HG03135 (cell line): ENCODE results near the gene ARL4C.

Experiments used
- ATAC-seq: cut with Tn5 transposase; IDR thresholded peaks from one replicate; pipeline ENCODE4 v1.9.1; 2021; ENCODE audit warnings: mild to moderate bottlenecking, moderate library complexity; ENCODE audit not compliant: unreplicated experiment

Gene ARL4C, protein sequence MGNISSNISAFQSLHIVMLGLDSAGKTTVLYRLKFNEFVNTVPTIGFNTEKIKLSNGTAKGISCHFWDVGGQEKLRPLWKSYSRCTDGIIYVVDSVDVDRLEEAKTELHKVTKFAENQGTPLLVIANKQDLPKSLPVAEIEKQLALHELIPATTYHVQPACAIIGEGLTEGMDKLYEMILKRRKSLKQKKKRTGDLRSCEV

DNA sequence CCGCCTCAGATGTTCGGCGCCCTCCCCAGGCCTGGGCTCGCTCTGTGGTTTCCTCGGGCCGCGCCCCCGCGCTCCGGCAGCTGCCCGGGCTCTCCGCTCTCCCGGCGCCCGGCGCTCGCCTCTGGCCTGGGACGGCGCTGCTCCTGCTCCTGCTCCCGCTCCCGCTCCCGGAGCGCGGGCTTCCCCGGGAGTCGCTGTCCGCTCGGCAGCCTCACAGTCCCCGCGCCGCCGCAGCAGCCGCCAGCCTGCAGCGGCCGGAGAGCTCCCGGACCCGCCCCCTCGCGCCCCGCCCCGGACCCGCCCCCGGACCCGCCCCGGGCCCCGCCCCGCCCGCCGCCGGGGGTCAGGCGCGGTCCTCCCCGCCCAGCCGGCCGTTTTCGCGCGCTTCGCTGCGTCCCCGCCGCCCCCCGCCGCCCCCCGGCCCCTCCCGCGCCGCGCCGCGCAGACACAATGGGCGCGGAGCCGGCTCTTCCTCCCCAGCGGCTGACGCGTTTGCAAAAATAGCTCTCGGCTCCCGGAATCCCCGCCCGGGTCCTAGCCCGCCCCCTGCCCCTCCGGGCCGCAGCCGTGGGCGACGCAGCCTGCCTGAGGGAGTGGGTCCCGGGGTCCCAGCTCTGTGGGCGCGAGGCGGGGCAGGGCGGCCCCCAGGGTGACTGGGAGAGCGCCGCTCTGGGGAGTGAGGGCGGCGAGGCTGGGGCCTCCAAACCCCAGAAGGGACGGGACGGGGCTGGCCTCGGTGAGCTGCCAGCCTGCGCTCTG, at the start of gene ARL4C:
ARL4C (minus strand) TSS at position 247 of the 759 bp plus-strand sequence. CDS start 495 bp downstream, outside the sequence.
- ATAC-seq: peak; percentile 50

DNA sequence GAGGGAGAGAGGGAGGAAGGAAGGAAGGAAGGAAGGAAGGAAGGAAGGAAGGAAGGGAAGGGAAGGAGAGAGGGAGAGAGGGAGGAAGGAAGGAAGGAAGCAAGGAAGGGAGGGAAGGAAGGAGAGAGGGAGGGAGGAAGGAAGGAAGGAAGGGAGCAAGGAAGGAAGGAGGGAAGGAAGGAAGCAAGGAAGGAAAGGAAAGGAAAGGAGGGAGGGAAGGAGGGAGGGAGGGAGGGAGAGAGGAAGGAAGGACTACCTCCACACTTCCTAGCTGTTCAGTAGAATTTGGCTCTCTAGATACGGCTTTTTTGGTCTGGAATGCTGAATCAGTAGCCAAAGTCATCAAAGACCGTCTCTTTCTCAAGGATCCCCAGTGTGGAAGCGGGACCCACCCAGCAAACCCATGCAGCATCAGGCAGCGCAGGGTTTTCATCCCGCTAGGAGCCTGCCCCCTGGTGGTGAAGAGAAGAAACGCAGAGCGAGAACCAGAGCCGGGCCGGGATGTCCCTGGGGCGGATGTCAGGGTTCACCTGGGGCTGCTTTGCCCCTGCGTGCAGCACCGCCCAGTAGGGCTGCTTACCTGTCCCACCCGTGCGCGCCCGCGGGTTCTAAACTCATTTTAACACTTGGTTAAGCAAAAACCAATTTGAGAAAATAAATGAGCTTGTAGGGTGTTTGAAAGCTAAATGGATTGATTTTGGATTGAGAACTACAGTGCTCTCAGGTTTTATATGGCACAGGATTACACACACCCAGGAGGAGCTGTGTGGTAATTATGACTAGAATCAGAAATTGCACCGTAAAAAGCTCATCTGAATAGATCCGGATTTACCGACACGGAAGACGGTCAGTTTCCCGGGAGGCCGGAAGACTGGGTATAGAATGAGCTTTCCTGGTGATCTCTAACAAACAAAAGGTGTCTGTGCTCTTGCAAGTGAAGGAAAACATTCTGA, 48.1 kb upstream of the ARL4C start:
- ATAC-seq: peak; percentile 65

DNA sequence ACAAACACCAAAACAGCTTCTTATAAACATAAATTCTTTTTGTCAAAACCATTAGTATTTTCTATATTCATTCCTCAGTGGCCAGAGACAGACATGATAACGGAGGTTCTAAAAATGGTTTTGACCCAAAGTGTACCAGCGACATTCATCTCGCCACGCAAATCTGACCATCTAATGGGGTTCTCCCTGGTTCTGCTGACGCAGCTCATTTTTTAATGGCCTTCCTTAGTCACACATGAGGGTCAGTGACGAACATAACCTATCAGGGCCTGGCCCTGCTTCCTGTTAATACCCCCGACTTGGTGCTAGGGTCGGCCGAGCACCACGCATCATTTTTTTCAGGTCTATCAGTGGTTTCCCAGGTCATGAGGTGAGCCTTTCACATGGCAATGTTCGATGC, 45.9 kb upstream of the ARL4C start:
- no peak for ATAC-seq

DNA sequence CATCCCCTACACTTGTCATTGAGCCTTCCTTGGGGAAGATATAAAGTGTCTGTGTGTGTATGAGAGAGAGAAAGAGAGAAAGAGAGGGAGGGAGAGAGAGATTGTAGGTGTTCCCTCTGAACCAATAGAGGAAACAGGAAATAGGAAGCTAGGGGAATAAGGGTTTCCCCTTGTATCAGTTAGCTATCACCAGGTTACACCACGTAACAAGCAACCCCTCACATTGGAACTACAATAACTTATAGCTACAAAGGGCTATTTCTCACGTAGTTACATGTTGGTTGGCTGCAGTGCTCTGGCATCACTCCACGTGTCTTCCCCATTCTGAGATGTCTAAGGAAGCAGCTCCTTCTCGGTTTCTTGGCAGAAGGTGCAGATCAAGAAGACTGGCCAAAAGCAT, 41.0 kb upstream of the ARL4C start:
- no peak for ATAC-seq

DNA sequence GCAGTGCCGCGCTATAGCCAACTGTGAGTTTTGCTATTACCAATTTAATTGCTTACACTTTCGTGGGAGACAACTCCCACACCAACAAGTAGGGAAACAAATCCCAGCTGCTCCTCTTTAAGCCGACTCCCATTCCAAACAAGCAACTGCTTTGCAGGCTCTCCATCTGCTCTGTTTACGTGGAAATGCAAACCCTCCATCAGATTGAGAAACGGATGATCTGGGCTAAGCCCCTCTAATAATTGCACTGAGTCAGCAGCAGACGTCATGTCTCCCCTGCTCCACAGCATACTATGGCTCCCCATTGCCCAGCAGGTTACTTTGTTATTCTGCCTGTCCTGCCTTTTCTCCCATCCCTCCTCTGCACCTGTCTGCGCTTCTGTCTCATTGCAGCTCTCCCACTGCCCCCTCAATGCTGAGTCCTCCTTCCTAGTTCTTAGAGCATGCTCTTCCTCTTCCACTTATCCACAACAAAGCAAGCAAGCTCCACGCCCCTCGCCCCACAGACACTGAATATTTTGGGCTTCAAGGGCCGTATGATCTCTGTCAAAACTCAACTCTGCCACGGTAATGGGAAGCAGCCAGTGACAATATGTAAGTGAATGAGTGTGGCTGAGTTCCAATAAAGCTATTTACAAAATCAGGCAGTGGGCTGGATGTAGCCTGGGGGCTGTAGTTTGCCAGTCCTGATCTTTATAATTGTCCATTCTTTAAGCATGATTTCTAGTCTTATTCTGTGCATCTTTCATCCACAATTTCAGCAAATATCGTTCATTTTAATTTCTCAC, 39.5 kb upstream of the ARL4C start:
- ATAC-seq: no peak

DNA sequence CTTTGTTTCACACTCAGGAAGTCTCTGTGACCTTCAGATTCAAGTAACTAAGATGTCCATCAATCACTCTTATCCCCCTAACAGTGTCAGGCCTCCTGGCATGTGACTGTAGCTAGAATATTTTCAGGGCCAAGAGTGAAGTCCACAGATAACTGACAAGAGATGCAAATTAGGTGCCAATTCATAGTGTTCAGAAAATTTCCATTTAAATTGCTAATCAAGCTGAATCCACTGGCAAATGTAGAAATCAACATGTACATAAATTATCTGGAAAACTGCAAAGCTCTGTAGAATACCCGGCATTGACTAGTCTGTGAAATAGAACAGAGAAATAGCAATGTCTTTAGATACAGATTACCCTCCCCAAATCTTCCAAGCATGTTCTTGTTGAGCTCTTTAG, 38.6 kb upstream of the ARL4C start:
- no peak for ATAC-seq

DNA sequence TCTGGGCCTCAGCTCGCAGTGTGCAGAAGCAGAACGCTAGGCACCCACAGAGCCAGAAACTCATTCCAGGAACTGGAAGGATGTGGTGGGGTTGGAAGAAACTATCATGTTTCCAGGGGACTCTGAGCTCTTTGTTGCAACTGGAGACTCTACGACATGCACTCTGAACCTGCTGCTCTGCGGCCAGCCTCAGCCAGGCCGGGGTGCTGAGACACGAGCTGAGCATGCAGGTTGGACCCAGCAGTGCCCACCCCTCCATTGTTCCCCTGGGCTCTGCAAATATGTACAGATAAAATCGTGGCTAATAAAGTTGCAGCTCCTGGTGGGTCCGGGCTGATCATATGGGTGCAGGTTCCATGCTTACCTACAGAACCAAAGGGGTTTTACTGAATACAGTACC, 37.6 kb upstream of the ARL4C start:
- no peak for ATAC-seq

DNA sequence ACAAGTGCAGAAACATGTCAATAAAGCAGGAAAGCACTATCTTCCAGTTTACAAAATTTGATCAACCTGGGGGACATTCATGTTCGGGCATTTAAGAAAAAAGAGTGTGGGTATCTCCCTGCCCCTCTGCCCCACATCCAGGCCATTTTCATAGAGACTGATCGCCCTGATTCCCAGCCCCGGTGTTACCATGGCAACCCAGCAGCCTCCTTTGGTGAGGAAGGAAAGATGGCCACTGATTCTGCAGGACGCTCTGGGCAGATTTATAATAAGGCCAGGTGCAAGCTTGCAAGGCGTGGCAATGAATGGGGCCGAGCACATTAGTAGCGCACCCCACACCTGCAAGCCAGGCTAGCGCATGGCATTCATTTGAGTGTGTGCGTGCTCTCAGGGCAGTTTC, 36.7 kb upstream of the ARL4C start:
- ATAC-seq: no peak

DNA sequence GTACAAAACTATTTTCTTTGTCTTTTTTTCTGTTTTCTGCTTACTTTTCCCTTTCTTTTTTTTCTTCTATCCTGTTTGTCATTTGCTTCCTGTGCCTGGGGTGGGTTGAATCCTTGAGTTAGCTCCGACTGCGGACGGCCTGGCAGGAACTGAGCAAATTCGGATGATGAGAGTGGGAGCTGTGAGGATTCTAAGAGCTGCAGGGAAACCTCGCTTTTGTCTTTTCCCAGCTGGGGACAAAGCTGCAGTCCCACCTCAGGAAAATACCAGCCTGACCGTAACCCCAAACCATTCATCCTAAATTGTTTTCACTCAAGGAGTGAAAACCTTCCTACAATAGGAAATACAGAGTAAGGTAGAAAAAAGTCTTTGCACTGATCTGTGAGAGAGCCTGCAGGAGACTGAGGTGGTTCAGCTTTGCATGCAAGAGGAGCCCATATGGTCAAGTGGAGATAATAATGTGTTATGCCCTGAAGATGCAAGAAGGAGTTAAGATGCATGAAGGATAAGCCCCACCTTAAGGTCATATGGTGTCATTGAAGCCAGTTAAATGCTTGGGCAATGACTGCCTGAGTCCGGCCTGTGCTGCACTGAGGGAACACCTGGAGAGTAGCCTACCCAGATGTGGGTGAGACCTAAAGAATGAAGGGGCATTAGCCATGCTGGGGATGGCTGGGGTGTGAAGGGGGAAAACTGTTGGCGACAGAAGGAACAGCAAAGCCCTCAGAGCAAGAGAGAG, 31.7 kb upstream of the ARL4C start:
- ATAC-seq: no peak

DNA sequence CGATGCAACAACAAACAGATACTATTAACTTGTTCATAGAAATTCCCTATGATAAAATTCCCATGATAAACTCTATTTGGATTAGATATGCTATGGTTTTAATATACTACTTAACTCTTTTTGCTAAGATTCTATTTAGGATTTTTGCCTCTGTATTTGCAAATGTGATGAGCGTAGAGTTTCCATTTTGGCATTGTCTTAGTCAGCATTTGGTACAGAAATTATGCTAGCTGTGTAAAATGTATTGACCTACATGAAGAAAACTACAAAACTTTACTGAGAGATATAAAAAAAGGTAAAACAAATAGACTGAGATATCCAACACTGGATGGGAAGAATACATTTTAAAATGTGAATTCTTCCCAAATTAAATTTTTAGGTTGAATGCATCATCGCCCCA, 29.8 kb upstream of the ARL4C start:
- ATAC-seq: no peak

DNA sequence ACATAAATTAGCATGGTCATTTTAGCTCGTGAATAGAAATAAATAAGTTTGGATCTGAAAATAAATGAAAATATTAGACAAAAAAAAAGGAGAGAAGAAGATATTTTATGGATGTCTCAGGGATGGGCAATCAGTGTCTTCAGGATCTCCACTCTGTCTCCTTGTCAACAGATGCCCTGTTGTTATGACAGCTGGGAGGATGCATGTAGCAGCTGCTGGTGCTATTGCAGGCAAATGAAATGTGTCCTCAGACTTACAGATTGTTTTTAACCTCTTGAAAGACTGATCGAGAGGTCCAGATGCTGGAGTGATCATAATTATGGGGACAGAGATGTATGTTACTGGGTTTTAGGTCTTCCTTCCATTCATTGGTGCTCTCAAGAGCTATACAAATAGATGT, 24.7 kb upstream of the ARL4C start:
- ATAC-seq: no peak

DNA sequence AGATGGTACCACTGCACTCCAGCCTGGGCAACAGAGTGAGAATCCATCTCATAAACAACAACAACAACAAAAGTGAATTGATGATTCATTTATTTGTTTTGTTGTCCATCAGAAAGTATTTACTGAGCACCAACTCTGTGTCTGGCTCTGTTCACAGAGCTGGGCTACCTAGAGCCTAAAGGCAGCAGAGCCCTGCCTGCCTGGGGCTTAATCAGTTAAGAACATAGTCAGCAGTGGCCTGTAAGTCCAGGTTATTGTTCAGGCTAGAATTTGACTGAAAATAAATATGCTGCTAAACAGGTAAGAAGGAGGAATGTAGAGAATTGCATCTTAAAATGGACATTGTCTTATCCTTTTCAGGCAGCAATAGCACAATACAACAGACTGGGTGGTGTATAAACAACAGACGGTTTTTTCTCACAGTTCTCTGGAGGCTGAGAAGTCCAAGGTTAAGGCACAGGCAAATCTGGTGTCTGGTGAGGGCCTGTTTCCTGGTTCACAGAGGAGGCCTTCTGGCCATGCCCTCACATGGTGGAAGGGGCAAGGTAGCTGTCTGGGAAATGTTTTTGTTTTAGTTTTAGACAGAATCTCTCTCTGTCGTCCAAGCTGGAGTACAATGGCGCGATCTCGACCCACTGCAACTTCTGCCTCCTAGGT, 22.2 kb upstream of the ARL4C start:
- ATAC-seq: no peak

DNA sequence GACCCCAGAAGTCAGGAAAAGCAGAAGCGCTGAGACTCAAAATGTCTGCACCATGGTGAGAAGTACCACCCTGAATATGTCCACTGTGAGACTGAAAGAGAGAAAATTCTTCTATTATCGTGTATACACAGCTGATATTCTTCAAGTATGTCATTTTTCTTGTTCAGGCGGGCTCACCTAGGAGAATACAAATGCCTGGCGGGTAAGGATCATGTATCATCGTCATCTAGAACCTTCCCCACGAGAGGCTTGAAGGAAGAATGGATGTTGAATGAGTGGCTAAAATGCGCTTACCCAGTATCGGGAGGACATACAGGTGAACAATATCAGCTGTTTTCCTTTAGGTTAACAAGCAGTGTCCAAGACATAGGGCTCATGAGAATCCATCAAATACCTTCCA, 21.1 kb upstream of the ARL4C start:
- ATAC-seq: no peak

DNA sequence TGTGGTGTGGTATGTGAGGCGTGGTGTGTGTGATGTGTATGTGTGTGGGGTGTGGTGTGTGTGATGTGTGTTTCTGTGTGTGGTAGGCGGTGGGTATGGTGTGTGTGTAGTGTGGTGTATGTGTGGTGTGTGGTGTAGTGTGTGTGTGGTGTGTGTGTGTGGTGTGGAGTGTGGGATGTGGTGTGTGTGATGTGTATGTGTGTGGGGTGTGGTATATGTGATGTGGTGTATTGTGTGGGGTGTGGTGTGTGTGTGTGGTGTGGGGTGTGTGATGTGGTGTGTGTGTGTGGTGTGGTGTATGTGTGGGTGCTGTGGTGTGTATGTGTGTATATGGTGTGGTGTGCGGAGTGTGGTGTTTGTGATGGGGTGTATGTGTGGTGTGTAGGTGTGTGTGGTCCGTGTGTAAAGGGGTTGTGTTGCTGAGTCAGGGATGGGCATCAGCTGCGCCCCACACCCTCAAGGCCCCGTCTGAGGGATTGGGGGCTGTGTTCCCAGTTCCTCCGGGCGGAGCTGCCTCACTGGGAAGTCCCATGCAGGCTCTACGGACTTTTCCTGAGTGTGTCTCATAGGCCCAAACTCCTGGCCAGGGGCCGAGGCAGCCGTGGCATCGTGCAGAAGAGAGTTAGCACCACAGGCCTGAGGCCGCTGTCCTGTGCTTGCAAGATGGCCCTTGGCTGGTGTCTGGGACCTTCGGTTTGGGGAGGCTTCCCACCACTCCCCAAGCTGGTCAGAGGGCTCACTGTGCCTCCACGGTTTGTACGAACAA, 18.2 kb upstream of the ARL4C start:
- no peak for ATAC-seq

DNA sequence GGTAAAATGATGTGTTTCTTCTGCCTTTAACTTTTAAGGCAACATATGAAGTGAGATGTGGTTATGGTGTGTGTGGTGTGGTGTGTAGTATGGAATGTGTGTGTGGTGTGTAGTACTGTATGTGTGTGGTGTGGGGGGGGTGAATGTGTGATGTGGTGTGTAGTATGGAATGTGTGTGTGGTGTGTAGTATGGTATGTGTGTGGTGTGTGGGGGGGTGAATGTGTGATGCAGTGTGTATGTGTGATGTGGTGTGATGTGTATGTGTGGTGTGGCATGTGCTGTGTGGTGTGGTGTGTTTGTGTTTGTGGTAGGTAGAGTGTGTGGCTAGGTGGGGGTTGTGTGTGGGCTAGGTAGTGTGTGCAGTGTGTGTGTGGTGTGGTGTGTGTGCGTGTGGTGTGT, 17.2 kb upstream of the ARL4C start:
- ATAC-seq: no peak

DNA sequence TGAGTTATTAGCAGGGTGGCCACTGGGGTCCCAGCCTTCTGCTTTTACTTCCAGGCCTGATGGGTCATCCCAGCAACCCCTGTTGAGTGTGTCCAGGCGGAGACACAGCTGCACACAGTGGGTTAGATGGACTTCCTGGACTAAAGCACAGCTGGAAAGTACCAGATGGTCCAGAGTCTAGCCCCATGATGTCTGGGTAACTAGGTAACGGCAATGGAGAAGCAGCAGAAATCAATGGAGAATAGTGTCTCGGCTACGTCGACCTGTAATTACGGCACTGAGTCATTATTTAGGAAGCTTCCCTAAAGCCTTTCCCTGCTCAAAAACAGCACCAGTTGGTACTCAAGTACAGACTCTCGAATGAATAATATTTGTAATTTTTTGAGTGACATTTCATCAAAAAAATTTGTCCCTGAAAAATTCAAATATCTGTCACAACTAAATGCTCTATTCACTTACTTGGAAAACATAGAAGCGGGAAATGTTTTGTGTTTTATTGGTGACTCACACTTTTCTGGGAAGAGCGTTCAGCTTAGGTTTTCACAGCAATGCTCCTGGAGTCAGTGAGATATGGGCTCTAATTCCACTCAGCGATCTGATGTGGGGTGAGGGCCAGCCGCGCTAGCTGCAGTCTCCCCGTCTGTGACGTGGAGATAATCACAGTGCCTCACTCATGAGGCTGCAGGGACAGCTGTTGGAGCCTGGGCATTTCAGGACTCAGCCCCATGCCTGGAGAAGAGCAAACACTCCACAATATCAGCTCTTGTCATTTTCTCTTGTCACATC, 16.2 kb upstream of the ARL4C start:
- no peak for ATAC-seq

DNA sequence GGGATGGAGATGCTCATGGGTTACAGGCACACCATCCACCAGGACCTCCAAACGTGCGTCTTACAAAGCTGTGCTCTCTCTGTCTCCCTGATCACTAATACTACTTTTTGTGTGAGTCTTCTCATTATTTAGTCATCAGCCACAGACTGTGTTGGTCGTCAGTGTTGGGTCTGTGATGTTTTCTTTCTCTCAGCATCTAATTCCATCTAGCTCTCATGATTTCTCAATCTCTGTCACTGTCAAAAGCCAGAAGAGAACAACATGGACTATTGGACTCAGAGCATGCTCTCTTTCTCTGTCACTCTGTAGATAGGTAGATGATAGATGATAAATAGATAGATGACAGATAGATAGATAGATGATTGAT, 6.0 kb upstream of the ARL4C start:
- ATAC-seq: no peak

DNA sequence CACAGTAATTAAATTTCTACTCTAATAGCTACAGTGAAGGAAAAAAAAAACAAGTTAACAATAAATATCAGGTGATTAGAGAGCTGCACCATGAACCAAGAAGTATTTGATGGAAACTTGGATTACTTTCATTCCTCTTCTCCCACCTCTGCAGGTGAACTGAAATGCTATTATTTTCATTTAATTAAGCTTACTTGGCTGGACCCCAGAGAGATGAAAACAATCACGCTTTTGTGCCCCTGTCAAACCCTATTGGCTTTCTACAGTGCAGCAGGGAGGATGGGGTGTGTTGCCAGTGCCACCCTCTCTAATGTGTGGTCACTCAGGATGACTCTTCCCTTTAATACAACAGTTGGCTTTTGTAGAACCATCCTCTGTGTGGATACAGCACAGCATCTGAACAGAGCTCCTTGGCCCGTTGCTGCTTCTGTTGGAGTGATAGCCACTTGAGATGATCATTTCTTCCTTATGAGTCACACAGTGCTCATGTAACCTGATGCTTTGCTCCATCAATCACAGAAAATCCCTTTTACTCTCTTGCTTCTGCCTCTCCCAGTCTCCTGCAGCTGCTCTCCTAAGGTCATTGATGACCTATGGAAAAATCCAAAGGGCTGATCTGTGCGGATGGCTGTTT, 5.5 kb upstream of the ARL4C start:
- no peak for ATAC-seq
